ENCODE measurements around the gene CMSS1. TPM values are rescaled to one million over a fixed set of nuclear protein-coding genes. Genes with fewer than 3 reads are reported as not detected.

CMSS1 gene
- polyA plus RNA-seq, 1 donor from 2014 or later: 31.8 TPM

- Histone ChIP-seq H3K27me3 (ENCODE audit: insufficient read depth, low read depth, low read length) (no peaks in the 10 kb centered on the region), H2AFZ (ENCODE audit: low read depth, low read length) (no peak overlapping the region), H3K27ac (ENCODE audit: low read length) (no peak overlapping the region), H4K20me1 (ENCODE audit: insufficient read depth) (no peaks in the 10 kb centered on the region), H3K9ac (ENCODE audit: low read length) (no peak overlapping the region), H3K4me2 (ENCODE audit: low read length) (no peak overlapping the region), H3K9me2 (ENCODE audit: insufficient read depth, low read length) (no peaks in the 10 kb centered on the region), H3K9me3 (ENCODE audit: low read length) (no peaks in the 10 kb centered on the region), H3K36me3 (ENCODE audit: insufficient read depth, low read length) (no peaks in the 10 kb centered on the region), H3F3A (ENCODE audit: insufficient read depth, low read length, poor library complexity, severe bottlenecking) (no peaks in the 10 kb centered on the region), H3K4me3 (ENCODE audit: low read length) (no peak overlapping the region), H3K79me2 (replicated peaks; ENCODE audit: insufficient read depth, low read length) (no peaks in the 10 kb centered on the region)
- TF ChIP-seq EP300 (conservative IDR thresholded peaks at IDR 0.05; ENCODE audit: poor library complexity, severe bottlenecking) (no peak), MXI1 (conservative IDR thresholded peaks at IDR 0.05; ENCODE audit: poor library complexity, severe bottlenecking) (no peak), SMC3 (conservative IDR thresholded peaks at IDR 0.05; ENCODE audit: poor library complexity) (no peak), CTCF (IDR thresholded peaks at IDR 0.05; ENCODE audit: poor library complexity, severe bottlenecking) (no peak), EZH2 (IDR thresholded peaks at IDR 0.05; ENCODE audit: borderline replicate concordance, insufficient read depth, low read length, poor library complexity, severe bottlenecking) (no peak), RAD21 (conservative IDR thresholded peaks at IDR 0.05) (no peak), REST (IDR thresholded peaks at IDR 0.05; ENCODE audit: borderline replicate concordance) (no peak), TAF1 (IDR thresholded peaks at IDR 0.05; ENCODE audit: low read depth) (no peak), POLR2AphosphoS5 (IDR thresholded peaks at IDR 0.05) (no peak)
Measured at GRCh38 chr3:100076731-100077529, 259.3 kb downstream of the CMSS1 start.

GRCh38 chr3:100079328-100079727 lies 261.7 kb downstream of the CMSS1 start:
- no peaks in the 10 kb centered on the region for H3F3A ChIP-seq (ENCODE audit: insufficient read depth, low read length, poor library complexity, severe bottlenecking)
- no peak overlapping the region for H3K4me2 ChIP-seq (ENCODE audit: low read length)

More at GRCh38 chr3:100079328-100079727, 261.7 kb downstream of the CMSS1 start:
- Histone ChIP-seq H4K20me1 (ENCODE audit: insufficient read depth) (no peaks in the 10 kb centered on the region), H3K9ac (ENCODE audit: low read length) (no peak overlapping the region), H3K4me3 (ENCODE audit: low read length) (no peak overlapping the region), H3K27me3 (ENCODE audit: insufficient read depth, low read depth, low read length) (no peaks in the 10 kb centered on the region), H3K36me3 (ENCODE audit: insufficient read depth, low read length) (no peaks in the 10 kb centered on the region), H3K27ac (ENCODE audit: low read length) (no peak overlapping the region), H3K79me2 (replicated peaks; ENCODE audit: insufficient read depth, low read length) (no peaks in the 10 kb centered on the region), H3K9me3 (ENCODE audit: low read length) (no peaks in the 10 kb centered on the region), H3K9me2 (ENCODE audit: insufficient read depth, low read length) (no peaks in the 10 kb centered on the region), H2AFZ (ENCODE audit: low read depth, low read length) (no peak overlapping the region)
- TF ChIP-seq SMC3 (conservative IDR thresholded peaks at IDR 0.05; ENCODE audit: poor library complexity) (no peak), POLR2AphosphoS5 (IDR thresholded peaks at IDR 0.05) (no peak), TAF1 (IDR thresholded peaks at IDR 0.05; ENCODE audit: low read depth) (no peak), REST (IDR thresholded peaks at IDR 0.05; ENCODE audit: borderline replicate concordance) (no peak), EP300 (conservative IDR thresholded peaks at IDR 0.05; ENCODE audit: poor library complexity, severe bottlenecking) (no peak), EZH2 (IDR thresholded peaks at IDR 0.05; ENCODE audit: borderline replicate concordance, insufficient read depth, low read length, poor library complexity, severe bottlenecking) (no peak), RAD21 (conservative IDR thresholded peaks at IDR 0.05) (no peak), MXI1 (conservative IDR thresholded peaks at IDR 0.05; ENCODE audit: poor library complexity, severe bottlenecking) (no peak), CTCF (IDR thresholded peaks at IDR 0.05; ENCODE audit: poor library complexity, severe bottlenecking) (no peak)
